Thoracic aorta (tissue), 2 donors: ENCODE results near the gene KCNC2. TPM values are rescaled to one million over a fixed set of nuclear protein-coding genes. Genes with fewer than 3 reads are reported as not detected.
"Not testable (repeated sequence)": the region's sequence is repeated elsewhere in the genome, so short reads cannot be mapped to it uniquely, and the experiment has no call there.

Experiments
- ATAC-seq: fragments of 150-250 bp; one replicate; pipeline ENCODE4 v1.8.0; 2017; ENCODE audit warnings: low read depth; ENCODE audit not compliant: insufficient number of reproducible peaks, low FRiP score
- DNase-seq: peaks from one replicate; pipeline ENCODE4 v3.0.0-alpha.2; 2020; ENCODE audit warnings: low spot score
- H3K27ac ChIP-seq, 2 donors: fragments of 200-600 bp; sonication (generic); 1 replicate in 1 of 2; 2 replicates in 1 of 2; pipeline ENCODE4 v1.5.1; 2016; ENCODE audit warnings: mild to moderate bottlenecking in 2 of 2, moderate library complexity in 2 of 2
- H3K27me3 ChIP-seq: fragments of 200-600 bp; sonication (generic); replicated peaks from 2 replicates; pipeline ENCODE4 v1.6.0; 2016; ENCODE audit warnings: mild to moderate bottlenecking; ENCODE audit not compliant: insufficient read depth
- H3K36me3 ChIP-seq: fragments of 200-600 bp; sonication (generic); one replicate; pipeline ENCODE4 v1.5.1; 2016
- H3K4me1 ChIP-seq, 2 donors: fragments of 200-600 bp; sonication (generic); 1 replicate in 1 of 2; 2 replicates in 1 of 2; pipeline versions ENCODE4 v1.5.1 to v1.6.0; 2016; ENCODE audit warnings: low read depth in 2 of 2, mild to moderate bottlenecking in 1 of 2; ENCODE audit not compliant: control insufficient read depth in 1 of 2
- H3K4me3 ChIP-seq: fragments of 200-600 bp; sonication (generic); 2 replicates; pipeline ENCODE4 v1.5.1; 2016; ENCODE audit warnings: mild to moderate bottlenecking
- H3K9me3 ChIP-seq: fragments of 200-600 bp; sonication (generic); 2 replicates; pipeline ENCODE4 v1.5.1; 2016
- total RNA-seq, 2 donors: library from RNA; depleted of rRNA; stranded (reverse); fragments of >200 nt; gene quantifications; one replicate each; pipeline versions ENCODE4 v1.1.0 to v1.2.3, GENCODE V29; 2016
- TF ChIP-seq, protein P1 (sequence below): fragments of 200-600 bp; sonication (generic); IDR thresholded peaks from one replicate; pipeline ENCODE4 v1.5.1; 2019; ENCODE audit warnings: antibody characterized with exemption

KCNC2 gene
- total RNA-seq, 2 donors from 2014 or later, result not detected

DNA sequence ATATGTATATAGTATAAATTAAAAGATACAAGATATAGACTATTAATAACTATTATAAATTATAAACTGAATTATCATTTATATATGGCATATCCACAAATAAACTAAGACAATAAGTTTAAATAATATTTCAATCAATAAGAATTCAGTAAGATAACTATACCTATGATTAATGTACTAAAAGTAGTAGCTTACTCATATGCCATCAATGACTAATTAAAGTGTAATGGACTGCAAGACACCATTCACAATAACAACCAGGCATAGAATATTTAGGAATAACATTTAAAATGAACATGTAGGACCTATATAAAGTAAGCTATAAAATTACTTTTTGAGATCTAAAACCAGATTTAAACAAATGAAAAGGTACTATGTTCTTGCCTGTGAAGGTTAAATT is 18.8 kb downstream of the KCNC2 start:
- Histone ChIP-seq H3K36me3 (no peaks in the 10 kb centered on the region), H3K4me1 (no peaks in the 10 kb centered on the region), H3K9me3 (no peaks in the 10 kb centered on the region), H3K27ac (no peak overlapping the region), H3K27me3 (no peaks in the 10 kb centered on the region), H3K4me3 (no peak overlapping the region)
- DNase-seq (no peak), ATAC-seq (no peak)
- TF ChIP-seq, protein P1, sequence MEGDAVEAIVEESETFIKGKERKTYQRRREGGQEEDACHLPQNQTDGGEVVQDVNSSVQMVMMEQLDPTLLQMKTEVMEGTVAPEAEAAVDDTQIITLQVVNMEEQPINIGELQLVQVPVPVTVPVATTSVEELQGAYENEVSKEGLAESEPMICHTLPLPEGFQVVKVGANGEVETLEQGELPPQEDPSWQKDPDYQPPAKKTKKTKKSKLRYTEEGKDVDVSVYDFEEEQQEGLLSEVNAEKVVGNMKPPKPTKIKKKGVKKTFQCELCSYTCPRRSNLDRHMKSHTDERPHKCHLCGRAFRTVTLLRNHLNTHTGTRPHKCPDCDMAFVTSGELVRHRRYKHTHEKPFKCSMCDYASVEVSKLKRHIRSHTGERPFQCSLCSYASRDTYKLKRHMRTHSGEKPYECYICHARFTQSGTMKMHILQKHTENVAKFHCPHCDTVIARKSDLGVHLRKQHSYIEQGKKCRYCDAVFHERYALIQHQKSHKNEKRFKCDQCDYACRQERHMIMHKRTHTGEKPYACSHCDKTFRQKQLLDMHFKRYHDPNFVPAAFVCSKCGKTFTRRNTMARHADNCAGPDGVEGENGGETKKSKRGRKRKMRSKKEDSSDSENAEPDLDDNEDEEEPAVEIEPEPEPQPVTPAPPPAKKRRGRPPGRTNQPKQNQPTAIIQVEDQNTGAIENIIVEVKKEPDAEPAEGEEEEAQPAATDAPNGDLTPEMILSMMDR, result no peak

DNA sequence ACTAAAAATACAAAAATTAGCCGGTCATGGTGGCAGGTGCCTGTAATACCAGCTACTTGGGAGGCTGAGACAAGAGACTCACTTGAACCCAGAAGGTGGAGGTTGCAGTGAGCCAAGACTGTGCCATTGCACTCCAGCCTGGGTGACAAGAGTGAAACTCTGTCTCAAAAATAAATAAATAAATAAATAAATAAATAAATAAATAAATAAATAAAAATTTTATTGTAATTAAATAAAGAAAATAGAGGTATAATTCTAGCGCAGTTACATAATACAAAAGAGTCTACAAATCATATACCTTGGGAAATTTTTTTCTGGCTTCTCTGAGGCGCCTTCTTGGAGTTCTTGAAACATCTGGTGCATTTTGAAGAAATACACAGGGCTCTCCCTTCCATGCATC is 23.8 kb downstream of the KCNC2 start:
- H3K36me3 ChIP-seq, H3K27me3 ChIP-seq, H3K4me1 ChIP-seq, H3K4me3 ChIP-seq, H3K9me3 ChIP-seq, DNase-seq, H3K27ac ChIP-seq, ATAC-seq: not testable (repeated sequence)

DNA sequence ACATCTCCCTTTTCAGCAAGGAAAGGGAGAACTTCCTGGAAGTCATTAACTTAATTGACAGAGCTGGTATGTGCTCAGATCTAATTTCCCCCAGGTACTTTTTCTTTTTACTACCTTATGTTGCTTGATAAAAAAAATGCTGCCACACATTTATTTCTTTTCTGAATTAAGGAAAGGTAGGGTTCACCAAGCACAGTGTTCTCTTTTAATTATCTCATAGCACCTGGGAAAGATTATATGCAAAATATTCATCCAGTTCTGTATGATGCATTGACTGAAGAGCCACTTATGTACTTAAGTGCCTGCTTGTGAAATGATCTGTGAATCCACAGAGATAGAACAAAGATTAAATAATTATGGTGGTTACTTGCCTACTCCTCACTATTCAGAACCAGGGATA is 25.1 kb downstream of the KCNC2 start:
- ATAC-seq (no peak), DNase-seq (no peak)
- Histone ChIP-seq H3K9me3 (no peaks in the 10 kb centered on the region), H3K4me3 (no peak overlapping the region), H3K4me1 (no peaks in the 10 kb centered on the region), H3K36me3 (no peaks in the 10 kb centered on the region), H3K27me3 (no peaks in the 10 kb centered on the region), H3K27ac (no peak overlapping the region)
- TF ChIP-seq, protein P1, result no peak

DNA sequence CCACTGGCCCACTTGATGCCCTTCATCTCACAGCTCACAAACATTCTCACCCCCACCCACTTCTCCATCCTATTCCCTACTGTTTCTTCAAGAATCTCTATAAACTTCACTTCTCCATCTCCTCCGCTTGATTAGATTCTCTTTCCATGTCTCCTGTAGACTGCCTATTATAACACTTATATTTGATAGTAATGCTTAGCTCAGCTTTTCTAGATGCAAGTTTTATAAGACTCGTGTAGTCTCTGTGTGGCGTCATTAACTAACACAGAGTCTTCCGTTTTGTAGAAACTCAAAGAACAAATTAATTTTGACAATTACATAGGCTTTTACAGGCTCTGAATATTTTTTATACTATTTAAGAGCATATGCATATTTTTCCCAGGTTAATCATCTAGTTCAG is 25.7 kb downstream of the KCNC2 start:
- Histone ChIP-seq H3K4me3 (no peak overlapping the region), H3K4me1 (no peaks in the 10 kb centered on the region), H3K27me3 (no peaks in the 10 kb centered on the region), H3K27ac (no peak overlapping the region), H3K36me3 (no peaks in the 10 kb centered on the region), H3K9me3 (no peaks in the 10 kb centered on the region)
- no peak for ATAC-seq
- no peak for DNase-seq
- TF ChIP-seq, protein P1, result no peak

DNA sequence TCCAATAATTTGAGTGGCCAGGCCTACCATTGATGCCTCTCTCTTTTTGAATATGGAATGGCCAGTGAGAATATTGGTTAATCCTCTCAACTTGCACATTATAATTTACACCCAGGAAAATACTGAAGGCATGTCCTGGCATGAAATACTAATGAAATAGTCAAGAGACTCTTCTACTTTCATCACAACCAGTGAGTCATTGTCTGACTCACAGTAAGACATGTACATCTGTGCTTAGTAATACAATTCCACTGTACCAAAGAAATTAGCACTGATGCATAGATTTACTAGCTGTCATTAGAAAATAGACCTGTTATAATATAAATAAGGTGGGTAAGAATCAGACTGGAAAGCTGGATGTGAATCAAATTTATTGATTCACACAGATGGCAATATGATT is 31.6 kb downstream of the KCNC2 start:
- ATAC-seq, result no peak

DNA sequence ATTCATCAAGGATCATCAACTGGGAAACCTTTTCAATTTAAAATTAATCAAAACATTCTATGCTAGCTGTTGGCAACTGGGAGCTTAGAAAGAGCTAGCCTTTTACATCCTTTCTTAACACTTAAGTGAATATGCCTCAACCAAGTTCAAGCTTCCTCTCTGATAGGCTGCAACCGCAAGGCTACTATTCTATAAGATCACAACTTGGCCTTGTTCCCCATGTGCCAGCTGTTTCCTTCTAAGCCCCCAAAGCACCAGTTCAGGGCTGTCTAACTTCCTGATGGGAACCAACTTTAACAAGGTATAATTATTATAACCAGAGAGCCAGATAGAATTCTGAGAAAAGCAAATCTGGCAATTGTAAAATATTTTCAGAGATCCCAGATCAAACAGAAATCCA is 37.0 kb downstream of the KCNC2 start:
- no peak for ATAC-seq

More for the DNA sequence above, 31.6 kb downstream of the KCNC2 start:
- TF ChIP-seq, protein P1, result no peak
- no peaks in the 10 kb centered on the region for H3K36me3 ChIP-seq
- DNase-seq, result no peak
- no peaks in the 10 kb centered on the region for H3K27me3 ChIP-seq
- no peak overlapping the region for H3K4me3 ChIP-seq
- no peak overlapping the region for H3K27ac ChIP-seq
- H3K4me1 ChIP-seq, result no peaks in the 10 kb centered on the region
- no peaks in the 10 kb centered on the region for H3K9me3 ChIP-seq

More for the DNA sequence above, 37.0 kb downstream of the KCNC2 start:
- Histone ChIP-seq H3K27ac (no peak overlapping the region), H3K36me3 (no peaks in the 10 kb centered on the region), H3K4me3 (no peak overlapping the region), H3K4me1 (no peaks in the 10 kb centered on the region), H3K9me3 (no peaks in the 10 kb centered on the region), H3K27me3 (no peaks in the 10 kb centered on the region)
- DNase-seq, result no peak
- TF ChIP-seq, protein P1, result no peak
